Cerebellar cortex (tissue), 1 donor: ENCODE data around the gene C2orf78.

ENCODE experiments used
- DNase-seq: peaks from one replicate; pipeline ENCODE4 v3.0.0-alpha.2; 2015; ENCODE audit warnings: low spot score

C2orf78 gene

GRCh38 chr2:73780237-73780582, 3.8 kb upstream of the C2orf78 start:
- DNase-seq = no peak

GRCh38 chr2:73783402-73783801, 581 bp upstream of the C2orf78 start:
- peak; percentile 49 for DNase-seq

- no peak for DNase-seq
Observed at GRCh38 chr2:73811878-73812277, 27.9 kb downstream of the C2orf78 start.

- DNase-seq = no peak
Observed at GRCh38 chr2:73812635-73813034, 28.7 kb downstream of the C2orf78 start.

GRCh38 chr2:73818296-73818695, 34.3 kb downstream of the C2orf78 start:
- DNase-seq = no peak

- DNase-seq = no peak
Observed at GRCh38 chr2:73821227-73821626, 37.2 kb downstream of the C2orf78 start.

GRCh38 chr2:73821669-73822068, 37.7 kb downstream of the C2orf78 start:
- DNase-seq = no peak

- DNase-seq = no peak
Observed at GRCh38 chr2:73822276-73822675, 38.3 kb downstream of the C2orf78 start.

GRCh38 chr2:73822991-73823390, 39.0 kb downstream of the C2orf78 start:
- no peak for DNase-seq

GRCh38 chr2:73823416-73823815, 39.4 kb downstream of the C2orf78 start:
- no peak for DNase-seq

- peak; percentile 88 for DNase-seq
Observed at GRCh38 chr2:73823916-73824523, 40.0 kb downstream of the C2orf78 start.

- no peak for DNase-seq
Observed at GRCh38 chr2:73825408-73825807, 41.4 kb downstream of the C2orf78 start.

- DNase-seq = peak; percentile 38
Observed at GRCh38 chr2:73827018-73827417, 43.0 kb downstream of the C2orf78 start.

- no peak for DNase-seq
Observed at GRCh38 chr2:73827660-73828388, 43.8 kb downstream of the C2orf78 start.

GRCh38 chr2:73828389-73828817, 44.4 kb downstream of the C2orf78 start:
- no peak for DNase-seq

- DNase-seq = peak; percentile 98
Observed at GRCh38 chr2:73828818-73829570, 45.0 kb downstream of the C2orf78 start, which contains the start of gene STAMBP. TSS of gene STAMBP (plus strand) at chr2:73828961. CDS start at chr2:73830857, 1,896 bp downstream.

- DNase-seq = no peak
Observed at GRCh38 chr2:73830871-73831401, 47.0 kb downstream of the C2orf78 start.

GRCh38 chr2:73832930-73833329, 48.9 kb downstream of the C2orf78 start:
- DNase-seq = peak; percentile 37

GRCh38 chr2:73836141-73836943, 52.4 kb downstream of the C2orf78 start:
- DNase-seq = no peak

GRCh38 chr2:73837847-73838585, 54.0 kb downstream of the C2orf78 start:
- DNase-seq = no peak

GRCh38 chr2:73838889-73839534, 55.0 kb downstream of the C2orf78 start:
- DNase-seq = no peak
